NK-92 (cell line): Measurements from ENCODE around the gene HMGA1.
"Not testable (repeated sequence)": the region's sequence is repeated elsewhere in the genome, so short reads cannot be mapped to it uniquely, and the experiment has no call there.

Experiments used
- DNase-seq: peaks from one replicate; lab custom pipeline; 2025; ENCODE audit not compliant: unreplicated experiment; lab: John Stamatoyannopoulos, UW

HMGA1 gene

GRCh38 chr6:34259529-34260069 is 22.9 kb downstream of the HMGA1 start:
- DNase-seq = no peak

GRCh38 chr6:34260576-34261267 is 24.0 kb downstream of the HMGA1 start:
- DNase-seq = no peak

- DNase-seq = not testable (repeated sequence)
These were observed 26.8 kb downstream of the HMGA1 start for GRCh38 chr6:34263484-34263883.

DNA sequence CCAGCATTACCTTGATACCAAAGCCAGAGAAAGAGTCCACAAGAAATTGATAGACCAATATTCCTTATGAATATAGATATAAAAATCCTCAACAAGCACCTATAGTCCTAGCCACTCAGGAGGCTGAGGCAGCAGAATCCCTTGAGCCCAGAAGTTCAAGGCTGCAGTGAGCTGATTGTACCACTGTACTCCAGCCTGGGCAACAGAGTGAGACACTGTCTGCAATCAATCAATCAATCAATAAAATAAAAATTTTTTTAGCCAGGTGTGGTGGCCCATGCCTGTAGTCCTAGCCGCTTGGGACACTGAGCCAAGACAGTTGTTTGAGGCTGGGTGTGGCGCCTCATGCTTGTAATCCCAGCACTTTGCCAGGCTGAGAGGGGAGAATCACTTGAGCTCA is 31.1 kb downstream of the HMGA1 start:
- no peak for DNase-seq

GRCh38 chr6:34269132-34269531 is 32.5 kb downstream of the HMGA1 start:
- DNase-seq = not testable (repeated sequence)

DNA sequence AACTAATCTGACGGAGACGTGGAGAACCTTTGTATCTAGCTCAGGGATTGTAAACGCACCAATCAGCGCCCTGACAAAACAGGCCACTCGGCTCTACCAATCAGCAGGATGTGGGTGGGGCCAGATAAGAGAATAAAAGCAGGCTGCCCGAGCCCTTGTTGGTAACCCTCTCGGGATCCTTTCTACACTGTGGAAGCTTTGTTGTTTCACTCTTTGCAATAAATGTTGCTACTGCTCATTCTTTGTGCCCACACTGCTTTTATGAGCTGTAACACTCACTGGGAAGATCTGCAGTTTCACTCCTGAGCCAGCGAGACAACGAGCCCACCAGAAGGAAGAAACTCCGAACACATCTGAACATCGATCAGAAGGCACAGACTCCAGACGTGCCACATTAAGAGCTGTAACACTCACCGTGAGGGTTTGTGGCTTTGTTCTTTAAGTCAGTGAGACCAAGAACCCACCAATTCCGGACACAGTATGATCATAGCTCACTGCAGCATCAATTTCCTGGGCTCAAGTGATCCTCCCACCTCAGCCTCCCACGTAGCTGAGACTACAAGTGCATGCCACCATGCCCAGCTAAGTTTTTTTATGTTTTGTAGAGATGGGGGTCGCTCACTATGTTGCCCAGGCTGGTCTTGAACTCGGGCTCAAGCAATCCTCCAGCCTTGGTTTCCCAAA is 33.1 kb downstream of the HMGA1 start:
- DNase-seq = not testable (repeated sequence)

GRCh38 chr6:34272013-34272926 is 35.6 kb downstream of the HMGA1 start:
- no peak for DNase-seq

GRCh38 chr6:34273242-34273805 is 36.7 kb downstream of the HMGA1 start:
- DNase-seq = no peak

DNA sequence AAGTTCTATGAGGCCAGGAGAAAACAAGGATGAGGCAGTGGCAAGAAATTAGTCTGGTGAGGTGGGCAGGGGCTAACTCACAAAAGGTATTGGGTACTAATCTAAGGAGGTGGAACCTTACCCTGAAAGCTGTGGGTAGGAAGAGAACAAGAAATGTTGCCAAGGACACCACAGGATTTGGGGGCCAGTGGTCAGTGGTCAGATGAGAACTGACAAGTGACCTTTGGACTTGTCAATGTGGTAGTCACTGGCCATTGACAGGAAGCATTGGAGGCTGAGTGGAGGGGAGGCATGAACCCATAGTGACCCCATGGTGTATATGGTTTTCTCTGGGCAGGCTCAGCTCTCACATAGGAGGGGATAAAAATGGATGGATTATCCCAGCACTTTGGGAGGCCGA is 37.5 kb downstream of the HMGA1 start:
- DNase-seq = no peak

DNA sequence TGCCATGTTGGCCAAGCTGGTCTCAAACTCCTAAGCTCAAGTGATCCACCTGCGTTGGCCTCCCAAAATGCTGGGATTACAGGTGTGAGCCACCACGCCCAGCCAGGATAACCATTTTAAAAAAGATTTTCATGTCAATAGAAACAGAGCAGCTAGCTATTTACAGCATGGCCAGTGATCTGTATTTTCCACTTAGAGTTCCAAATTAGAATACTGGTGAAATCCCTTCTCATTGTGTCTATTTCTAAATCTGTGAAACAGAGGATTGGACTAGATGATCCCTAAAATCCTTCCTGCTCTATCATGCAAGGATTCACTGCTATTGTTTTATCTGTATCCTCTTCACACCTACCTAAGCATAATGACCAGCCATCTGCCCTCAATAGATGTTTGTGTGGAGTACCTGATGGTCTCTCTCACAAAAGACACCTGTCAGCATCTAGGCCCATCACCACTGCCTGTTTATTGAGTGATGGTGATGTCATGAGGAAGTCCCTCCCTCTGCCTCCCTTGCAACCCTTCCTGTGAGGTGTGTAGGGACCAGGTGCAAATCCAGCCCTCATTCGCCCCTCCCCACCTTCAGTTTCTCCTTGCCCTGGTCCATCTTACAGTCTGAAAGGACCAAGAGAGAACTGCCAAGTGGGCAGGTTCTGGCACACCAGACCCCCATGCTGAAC is 38.6 kb downstream of the HMGA1 start:
- DNase-seq = no peak

DNA sequence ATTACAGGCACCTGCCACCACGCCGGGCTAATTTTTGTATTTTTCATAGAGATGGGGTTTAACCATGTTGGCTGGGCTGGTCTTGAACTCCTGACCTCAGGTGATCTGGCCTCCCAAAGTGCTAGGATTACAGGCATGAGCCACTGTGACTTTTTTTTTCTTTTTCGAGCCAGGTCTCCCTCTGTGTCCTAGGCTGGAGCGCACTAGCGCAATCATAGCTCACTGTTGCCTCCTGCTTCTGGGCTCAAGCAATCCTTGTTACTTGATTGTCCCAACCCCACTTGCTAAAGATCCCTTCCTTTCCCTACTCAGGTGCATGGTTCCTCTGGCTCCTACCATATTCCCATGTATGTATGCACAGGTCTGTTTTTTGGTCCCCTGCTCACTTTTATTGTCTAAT is 39.5 kb downstream of the HMGA1 start:
- no peak for DNase-seq

DNA sequence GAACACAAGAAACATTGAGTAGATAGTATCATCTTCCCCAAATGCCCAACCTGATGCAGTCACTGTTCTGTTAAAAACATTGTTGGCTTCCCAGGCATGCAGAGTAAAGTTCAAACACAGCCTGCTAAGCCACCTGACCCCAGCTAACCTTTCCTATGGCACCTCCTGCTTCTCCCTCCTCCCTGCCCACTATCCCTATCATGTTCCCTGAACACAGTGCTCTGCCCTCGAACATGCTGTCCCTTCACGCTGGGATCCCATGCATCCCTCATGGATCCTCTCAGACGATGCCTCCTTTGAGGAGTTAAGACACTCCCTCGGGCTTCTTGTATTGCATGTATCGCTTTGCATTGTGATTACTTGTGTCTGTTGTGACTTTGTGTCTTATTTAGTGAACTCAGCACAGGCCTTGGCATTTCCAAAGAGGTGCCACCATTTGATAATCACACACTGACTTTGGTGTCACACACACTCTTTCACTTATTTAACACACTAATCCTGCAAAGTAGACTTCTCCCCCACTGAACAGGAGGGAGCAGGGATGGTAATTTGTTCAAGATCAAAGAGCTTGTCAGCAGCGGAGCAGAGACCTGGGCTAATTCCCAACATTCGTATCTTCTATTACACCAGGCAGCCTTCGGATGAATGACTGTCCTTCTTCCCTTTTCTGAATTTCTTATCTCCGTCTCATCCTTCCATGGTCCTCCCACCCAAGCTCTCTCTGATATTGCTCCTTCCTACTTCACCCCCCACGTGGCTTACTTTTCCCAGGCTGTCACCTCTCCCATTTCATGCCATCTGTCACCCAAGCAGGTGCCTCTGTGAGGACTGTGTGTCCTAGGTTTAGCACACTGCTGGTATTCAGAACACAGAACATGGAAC is 40.4 kb downstream of the HMGA1 start:
- DNase-seq = no peak

DNA sequence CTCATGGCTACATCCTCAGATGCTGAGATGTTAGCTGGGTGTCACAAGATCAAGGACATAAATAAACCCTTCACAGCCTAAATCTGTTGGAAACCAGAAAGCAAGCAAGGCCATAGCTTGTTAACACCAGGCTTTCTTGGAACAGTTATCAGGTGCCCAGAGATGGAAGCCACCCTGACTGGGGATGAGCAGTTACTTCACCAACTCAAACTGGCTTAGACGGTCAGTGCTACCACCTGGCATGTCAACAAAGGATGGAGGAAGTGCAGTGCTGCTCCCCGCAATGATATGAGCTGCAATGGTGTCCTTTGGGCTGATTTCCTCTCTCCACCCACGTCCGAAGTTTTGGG is 41.1 kb downstream of the HMGA1 start:
- DNase-seq = no peak

DNA sequence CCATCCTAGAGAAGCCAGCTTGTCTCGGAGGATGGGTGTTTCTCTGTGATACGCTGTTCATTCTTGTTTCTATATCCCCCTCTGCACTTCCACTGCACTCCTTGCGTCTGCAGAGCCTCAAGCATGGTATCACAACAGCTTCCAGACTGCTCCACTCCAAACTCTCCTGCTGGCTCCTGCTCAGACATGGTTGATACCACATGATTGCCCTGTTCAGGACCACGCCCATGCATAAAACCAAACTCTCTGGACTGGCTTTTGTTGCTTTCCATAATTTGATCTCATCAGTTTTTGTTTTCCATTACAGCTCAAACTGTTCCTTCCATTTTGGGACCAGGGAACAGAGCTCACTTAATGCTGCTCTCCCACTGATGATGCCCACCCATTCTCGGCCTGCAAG is 42.2 kb downstream of the HMGA1 start:
- DNase-seq = no peak

- no peak for DNase-seq
These were observed 43.5 kb downstream of the HMGA1 start for GRCh38 chr6:34280216-34280615.

DNA sequence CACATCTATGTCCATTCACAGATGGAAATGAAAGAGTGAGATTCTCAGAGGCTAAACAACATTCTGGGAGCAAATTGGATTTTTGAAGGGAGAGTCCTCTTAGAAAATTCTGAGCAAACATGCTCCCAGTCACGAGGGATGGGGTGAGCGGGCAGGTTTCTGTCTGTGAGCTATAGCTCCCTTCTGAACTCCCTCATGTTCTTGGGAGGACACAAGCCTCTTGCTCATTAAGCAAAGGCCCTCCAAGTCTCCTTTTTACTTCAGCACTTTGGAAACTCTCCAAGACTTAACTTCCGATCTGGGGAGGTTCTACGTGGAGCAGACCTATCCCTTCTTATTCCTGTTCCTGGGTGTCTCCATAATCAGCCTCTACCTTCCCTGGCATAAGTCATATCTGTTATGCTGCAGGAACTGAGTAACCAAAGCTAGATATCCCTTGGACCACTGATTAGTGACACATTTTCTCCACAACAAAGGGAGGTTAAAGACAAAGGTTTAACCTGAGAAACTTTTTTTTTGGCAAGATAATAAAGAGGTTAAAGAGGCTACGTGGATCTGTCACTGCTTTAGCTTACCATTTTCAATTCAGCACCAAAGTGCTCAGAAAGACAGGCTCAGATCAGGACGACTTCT is 45.1 kb downstream of the HMGA1 start:
- DNase-seq = no peak

GRCh38 chr6:34284563-34285447 is 48.1 kb downstream of the HMGA1 start:
- no peak for DNase-seq

DNA sequence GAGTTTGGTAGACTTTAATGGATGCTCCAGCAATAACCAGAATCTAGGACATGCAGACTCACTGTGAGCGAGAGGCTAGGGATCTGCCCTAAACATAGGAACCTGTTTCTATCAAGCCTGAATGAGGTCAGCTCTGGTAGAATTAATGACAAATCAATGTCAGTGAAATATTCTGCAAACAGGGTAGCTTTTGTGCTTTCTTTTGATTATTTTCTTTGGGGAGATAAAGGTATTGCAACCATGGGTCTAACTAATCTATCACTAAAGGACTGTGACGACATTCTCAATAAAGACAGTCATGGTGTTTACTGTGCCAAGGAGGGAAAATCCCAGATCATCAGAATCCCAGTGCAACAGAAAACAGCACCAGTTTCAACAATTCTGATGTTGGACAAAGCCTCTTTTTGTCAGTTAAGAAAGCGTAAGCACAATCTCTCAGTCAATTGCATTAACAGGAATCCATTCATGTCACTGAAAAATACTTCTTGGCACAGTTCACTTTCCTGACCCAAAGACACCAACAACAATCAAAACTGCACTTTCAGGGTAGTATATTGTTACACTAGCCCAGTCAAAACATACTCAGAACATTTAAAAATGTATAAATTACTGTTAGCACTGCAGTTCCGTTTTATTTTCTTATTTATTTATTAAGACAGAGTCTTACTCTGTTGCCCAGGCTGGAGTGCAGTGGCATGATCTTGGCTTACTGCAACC is 48.9 kb downstream of the HMGA1 start:
- DNase-seq = no peak
